SW 1271 (cell line): ENCODE data around the gene USP34.
A peak's percentile ranks its signal among the peaks of the same experiment; 100 is the strongest.
"Not testable (repeated sequence)": the region's sequence is repeated elsewhere in the genome, so short reads cannot be mapped to it uniquely, and the experiment has no call there.

Experiments
- DNase-seq, 2 experiments: peaks; one replicate each; lab custom pipeline; 2025; lab: John Stamatoyannopoulos, UW

The USP34 gene, protein sequence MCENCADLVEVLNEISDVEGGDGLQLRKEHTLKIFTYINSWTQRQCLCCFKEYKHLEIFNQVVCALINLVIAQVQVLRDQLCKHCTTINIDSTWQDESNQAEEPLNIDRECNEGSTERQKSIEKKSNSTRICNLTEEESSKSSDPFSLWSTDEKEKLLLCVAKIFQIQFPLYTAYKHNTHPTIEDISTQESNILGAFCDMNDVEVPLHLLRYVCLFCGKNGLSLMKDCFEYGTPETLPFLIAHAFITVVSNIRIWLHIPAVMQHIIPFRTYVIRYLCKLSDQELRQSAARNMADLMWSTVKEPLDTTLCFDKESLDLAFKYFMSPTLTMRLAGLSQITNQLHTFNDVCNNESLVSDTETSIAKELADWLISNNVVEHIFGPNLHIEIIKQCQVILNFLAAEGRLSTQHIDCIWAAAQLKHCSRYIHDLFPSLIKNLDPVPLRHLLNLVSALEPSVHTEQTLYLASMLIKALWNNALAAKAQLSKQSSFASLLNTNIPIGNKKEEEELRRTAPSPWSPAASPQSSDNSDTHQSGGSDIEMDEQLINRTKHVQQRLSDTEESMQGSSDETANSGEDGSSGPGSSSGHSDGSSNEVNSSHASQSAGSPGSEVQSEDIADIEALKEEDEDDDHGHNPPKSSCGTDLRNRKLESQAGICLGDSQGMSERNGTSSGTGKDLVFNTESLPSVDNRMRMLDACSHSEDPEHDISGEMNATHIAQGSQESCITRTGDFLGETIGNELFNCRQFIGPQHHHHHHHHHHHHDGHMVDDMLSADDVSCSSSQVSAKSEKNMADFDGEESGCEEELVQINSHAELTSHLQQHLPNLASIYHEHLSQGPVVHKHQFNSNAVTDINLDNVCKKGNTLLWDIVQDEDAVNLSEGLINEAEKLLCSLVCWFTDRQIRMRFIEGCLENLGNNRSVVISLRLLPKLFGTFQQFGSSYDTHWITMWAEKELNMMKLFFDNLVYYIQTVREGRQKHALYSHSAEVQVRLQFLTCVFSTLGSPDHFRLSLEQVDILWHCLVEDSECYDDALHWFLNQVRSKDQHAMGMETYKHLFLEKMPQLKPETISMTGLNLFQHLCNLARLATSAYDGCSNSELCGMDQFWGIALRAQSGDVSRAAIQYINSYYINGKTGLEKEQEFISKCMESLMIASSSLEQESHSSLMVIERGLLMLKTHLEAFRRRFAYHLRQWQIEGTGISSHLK (N-terminal part only)

DNA sequence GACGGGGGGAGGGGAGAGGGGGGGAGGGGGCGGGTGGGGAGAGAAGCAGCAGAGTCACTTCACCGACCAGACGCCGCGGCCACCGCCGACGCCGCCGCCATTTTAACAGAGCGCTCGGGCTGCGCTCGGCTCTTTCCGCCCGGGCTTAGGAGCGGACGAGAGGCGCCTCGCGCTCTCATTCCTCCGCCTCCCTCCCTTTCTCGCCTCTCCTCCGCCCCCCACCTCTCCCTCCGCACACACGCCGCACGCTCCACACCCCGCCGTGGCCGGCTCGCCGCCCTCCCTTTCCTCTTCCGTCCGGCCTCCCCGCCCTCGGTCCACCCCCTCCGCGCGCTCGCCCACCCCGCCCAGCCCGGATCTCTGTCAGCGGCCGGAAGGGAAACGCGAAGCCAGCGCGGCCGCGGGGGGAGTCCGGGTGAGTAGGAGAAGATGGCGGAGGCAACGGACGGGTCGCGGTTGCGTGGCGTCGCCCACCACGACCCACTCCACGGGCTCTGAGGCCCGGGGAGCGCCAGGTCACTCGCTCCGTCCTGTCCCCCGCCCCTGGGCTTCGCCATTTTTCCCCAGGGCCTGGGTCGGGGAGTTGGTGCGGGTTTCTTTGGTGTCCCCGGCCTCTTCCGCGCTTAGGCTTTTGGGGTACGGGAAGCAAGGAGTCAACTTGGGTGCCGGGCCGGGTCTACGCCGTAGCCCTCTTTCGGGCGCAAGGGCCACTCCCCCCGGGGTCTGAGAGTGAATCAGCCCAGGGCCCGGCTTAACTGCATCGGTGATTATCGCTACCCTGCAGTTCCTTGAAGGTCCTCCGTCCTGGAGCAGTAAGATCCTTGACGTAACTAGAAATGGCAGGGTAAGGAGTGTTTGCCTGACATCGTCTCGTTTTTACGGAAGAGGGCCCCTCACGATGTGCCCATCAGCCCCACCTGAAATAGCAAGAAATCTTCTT lies at the start of gene USP34:
TSS of gene USP34 (minus strand) at position 123 of the 940 bp plus-strand sequence. CDS start 395 bp downstream, outside the sequence.
- DNase-seq, result peak; percentile 84 to 88

DNA sequence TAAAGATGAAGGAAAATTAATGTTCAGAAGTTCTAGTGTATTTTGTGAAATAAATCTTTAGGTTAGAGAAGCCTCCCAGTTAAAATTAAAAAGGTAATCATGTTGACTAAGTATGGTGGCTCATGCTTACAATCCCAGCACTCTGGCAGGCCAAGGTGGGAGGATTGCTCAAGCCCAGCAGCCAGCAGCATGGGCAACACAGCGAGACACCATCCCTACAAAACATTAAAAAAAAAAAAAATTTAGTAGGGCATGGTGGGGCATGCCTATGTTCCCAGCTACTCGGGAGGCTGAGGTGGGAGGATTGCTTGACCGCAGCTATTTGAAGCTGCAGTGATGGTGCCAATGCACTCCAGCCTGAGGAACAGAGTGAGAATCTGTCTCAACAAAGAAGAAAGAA lies 49.4 kb upstream of the USP34 start:
- DNase-seq, result no peak

DNA sequence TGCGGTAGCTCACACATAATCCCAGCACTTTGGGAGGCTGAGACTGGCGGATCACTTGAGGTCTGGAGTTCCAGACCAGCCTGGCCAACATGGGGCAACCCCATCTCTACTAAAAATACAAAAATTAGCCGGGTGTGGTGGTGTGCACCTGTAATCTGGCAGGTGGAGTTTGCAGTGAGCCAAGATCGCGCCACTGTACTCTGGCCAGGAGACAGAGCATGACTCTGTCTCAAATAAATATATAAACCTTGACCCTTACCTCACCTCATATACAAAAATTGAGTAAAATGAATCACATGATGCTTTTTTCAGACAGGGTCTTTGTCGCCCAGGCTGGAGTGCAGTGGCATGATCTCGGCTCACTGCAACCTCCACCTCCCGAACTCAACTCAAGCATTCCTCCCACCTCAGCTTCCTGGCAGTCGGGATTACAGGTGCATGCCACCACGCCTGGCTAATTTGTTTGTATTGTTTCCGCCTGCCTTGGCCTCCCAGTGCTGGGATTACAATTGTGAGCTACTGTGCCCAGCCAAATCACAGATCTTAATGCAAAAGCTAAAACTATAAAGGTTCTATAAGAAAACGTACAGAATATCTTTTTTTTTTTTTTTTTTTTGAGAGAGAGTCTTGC lies 42.0 kb upstream of the USP34 start:
- no peak for DNase-seq

DNA sequence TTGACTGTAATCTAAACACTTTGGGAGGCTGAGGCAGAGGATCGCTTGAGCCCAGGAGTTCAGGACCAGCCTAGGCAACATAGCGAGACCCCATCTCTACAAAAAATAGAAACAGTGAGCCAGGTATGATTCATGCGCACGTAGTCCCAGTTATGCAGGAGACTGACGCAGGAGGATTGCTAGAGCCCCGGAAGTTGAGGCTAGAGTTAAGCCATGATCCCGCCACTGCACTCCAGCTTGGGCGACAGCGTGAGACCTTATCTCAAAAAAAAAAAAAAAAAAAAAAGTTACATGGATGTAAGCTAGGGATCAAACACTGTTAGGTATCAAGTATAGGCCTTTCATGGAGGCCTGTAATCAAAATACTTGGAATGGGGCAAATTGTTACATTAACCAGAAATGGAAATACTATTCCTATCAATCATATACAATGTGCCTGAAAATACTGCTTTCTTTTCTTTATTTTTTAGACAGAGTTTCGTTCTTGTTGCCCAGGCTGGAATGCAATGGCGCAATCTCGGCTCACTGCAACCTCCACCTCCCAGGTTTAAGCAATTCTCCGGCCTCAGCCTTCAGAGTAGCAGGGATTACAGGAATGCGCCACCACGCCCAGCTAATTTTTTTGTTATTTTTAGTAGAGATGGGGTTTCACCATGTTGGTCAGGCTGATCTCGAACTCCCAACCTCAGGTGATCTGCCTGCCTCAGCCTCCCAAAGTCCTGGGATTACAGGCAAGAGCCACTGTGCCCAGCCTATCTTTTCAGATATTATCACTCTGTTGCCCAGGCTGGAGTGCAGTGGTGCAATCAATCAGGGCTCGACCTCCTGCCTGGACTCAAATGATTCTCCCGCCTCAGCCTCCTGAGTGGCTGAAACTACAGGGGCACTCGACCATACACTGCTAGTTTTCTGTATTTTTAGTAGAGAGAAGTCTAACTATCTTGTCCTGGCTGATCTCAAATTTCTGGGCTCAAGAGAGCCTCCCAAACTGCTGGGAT lies 40.1 kb upstream of the USP34 start:
- DNase-seq, result no peak

DNA sequence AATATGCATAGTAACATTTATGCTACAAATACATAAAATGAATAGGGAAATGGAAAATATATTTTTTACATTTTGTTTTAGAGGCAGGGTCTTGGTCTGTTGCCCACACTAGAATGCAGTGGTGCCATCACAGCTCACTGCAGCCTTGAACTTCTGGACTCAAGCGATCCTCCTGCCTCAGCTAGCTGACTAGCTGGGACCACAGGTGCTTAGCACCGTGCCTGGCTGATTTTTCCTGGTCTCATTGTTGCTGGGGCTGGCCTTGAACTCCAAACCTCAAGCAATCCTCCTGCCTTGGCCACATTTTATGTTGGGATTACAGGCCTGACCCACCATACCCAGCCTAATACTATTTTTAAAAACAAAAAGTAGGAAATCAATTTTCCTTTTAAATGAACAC lies 34.1 kb upstream of the USP34 start:
- DNase-seq, result no peak

DNA sequence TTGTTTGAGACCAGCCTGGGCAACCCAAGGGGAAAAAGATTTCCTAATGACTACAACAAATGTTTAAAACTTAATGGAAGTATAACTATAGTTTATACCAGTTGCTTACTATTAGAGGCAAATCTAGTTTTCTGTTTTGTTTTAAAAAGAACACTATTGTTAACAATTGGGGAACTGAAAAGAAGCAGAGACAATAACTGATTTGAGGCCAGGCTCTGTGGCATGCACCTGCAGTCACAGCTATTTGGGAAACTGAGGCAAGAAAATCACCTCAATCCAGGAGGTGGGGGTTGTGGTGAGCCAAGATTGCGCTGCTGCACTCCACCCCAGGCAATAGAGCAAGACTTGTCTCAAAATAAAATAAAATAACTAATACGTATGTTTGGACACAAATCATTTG lies 28.2 kb upstream of the USP34 start:
- DNase-seq, result no peak

DNA sequence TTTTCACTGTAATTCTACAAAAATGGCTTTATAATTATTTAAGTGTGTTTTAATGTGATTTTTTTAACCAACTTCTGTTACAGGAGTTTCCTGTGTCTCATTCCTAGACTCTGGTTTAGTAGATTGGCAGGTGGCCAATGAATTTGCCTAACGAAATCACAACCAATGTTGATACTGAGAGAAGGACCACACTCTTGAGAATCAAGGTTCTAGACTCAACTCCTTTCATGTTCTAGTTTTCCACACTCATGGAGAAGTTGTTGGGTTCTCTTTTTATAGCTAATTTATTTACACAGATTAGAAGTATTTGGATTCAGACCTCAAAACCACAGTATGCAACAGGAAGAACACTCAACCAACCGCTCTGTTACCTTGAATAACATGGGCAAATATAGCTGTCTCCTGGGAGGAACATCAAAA lies 22.6 kb upstream of the USP34 start:
- no peak for DNase-seq

DNA sequence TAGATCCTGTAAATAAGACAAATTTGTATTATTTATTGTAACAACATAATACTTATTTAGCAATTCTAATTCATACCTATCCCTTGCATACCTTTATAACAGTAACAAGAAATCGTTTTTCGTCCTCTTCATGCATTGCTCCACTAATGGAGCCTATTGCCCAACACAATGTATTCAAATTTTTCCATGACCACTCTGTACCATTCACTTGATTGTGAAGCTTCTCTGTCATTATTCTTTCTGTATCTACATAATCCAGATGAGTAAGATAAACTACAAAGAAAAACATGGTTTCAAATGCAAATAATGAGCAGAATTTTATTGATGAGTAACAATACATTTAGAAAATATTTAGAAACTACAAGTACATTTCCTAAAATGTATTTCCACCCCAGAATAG lies 21.6 kb upstream of the USP34 start:
- no peak for DNase-seq

DNA sequence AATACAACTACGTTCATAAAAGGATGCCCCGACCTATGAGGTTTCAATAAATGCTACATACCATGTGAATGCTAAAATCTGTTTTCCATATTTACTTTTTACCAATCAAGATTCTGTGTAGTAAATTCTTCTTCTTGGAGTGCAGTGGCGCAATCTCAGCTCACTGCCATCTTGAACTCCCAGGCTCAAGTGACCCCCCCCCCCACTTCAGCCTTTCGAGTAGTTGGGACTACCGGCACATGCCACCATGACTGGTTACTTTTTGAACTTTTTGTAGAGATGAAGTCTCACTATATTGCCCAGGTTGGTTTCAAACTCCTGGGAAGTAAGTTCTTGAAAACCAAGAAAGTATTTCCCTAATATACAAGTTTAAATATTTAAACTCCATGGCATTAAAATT lies 14.4 kb upstream of the USP34 start:
- DNase-seq, result no peak

DNA sequence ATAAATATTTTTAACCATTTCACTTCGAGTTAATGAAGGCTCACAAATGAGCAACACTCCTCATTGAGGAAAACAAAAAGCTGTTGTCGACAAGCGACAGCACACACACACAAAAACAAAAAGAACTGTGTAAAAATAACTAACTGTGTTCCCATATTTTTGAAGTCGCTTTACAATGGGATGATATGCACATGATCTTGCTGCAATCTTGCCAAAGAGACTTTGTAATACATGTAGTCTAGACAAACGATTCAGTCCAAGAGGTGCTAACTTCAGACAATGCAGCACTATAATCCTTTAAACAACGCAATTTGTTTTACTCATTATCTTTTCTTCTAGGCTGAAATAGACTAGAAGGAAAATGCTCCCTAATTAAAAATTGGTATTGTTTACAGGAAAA lies 7.2 kb upstream of the USP34 start:
- no peak for DNase-seq

DNA sequence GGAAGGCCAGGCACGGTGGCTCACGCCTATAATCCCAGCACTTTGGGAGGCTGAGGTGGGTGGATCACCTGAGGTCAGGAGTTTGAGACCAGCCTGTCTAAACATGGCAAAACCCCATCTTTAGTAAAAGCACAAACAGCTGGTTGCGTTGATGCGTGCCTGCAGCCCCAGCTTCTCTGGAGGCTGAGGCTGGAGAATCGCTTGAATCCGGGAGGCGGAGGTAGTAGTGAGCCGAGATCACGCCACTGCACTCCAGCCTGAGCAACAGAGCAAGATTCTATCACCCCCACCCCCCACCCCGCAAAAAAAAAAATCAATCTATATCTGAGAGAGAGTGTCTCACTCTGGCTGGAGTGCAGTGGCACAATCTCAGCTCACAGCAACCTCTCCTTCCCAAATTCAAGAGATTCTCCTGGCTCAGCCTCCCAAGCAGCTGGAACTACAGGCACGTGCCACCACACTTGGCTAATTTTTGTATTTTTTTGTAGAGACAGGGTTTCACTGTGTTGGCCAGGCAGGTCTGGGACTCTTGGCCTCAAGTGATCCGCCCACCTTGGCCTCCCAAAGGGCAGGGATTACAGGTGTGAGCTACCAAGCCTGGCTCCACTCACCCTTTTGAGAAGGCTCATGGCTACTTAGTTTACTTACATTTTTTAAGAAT lies 6.2 kb upstream of the USP34 start:
- DNase-seq, result not testable (repeated sequence)

DNA sequence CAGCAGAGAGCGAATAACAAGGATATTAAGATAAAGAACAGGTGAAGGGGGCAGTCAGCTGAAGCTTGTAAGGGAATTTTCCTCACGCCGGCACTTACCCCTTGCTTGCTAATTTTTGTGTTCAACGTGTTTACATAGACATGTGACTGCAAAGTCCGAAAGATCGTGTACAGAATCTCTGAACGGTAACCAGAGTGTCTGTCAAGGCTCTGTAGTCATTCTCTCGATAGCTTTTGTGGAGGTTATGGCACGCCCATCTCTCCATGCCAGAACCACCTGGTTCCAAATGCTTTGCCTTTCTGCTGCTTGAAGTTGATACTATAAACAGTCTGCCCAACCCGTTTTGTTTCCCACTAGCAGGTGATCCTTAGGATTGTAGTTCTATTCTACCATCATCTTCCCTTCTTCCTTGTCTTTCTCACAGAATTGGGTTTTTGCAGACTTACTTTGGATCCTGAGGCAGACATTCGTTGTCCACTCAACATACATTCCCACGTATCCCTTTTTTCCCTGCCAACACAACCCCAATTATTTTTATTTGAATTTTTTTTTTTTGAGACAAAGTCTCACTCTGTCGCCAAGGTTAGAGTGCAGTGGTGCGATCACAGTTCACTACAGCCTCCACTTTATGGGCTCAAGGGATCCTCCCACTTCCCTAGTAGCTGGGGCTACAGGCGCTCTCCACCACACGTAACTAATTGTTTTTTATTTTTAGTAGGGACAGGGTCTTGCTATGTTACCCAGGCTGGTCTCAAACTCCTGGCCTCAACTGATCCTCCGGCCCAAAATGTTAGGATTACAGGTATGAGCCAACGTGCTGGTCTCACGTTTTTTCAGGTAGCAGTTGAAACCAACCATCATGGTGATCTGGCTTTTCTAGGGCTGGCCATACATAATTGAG lies 1.3 kb upstream of the USP34 start:
- peak in 1 of 2 experiments; percentile 55 for DNase-seq

DNA sequence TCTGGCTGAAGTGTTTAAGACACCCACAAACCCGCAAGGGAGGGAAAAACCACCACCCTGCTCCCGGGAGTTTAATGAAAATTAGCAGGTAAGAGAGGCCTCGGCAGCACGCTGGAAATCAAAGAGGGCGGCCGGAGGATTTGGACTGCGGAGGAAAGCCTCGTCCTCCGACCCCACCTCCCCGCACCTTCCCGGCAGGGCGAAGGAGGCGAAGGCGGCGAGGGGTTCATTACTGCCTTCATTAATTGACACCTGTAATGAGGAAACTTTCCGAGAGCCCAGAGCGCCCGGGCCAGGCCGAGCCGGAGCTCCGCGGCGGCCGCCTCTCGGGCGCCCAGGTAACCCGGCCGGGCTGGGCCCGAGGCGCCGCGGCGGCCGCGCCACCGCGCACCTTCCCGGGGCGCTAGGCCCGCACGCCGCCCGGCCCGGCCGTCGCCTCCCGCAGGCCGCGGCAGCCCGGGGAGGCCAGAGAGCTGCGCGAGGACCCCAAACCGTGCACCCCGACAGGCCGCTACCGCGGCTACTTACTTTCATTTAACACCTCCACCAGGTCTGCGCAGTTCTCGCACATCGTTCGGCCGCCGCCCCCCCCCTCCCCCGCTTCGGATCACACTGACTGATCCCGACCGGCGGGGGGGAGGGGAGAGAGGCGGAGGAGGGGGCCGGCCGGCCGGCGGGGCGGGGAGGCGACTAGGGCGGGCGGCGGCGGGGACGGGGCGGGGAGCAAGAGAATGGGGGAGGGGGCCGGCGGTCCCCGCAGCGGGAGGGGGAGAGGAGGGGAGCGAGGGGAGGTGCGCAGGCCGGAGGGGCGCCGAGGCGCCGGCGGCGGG lies 550 bp downstream of the USP34 start:
- DNase-seq, result peak; percentile 50 to 85

DNA sequence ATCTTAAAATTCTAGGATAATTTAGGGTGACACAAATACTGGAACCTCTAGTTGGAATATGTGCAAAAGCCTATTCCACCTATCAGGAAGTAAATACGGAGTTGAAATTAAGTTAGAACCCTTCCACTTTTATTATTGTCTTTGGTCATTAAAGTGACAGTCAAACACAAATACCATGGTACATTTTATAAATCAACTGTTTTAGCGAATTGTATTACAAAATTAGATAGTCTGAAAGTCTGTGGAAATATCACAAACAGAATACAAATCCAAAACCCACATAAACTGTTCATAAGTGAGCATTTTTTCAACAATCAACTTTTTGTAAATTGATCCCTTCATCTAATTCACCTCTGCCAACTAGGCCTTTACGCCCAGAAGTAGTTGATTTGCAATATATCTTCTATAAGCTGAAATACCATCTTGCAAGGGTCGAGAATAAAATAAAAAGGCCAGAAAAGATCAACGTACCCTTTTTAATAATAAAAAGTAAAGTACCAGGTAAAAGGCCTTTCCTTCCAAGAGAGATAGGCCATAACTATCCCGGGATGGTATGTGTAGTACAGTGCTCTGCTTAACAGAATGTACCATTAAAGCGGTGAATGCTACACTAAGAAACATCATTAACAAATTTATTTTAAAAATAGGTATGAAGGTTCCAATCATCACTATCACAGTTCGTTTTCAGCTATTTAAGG lies 1.3 kb downstream of the USP34 start:
- peak in 1 of 2 experiments; percentile 26 for DNase-seq

DNA sequence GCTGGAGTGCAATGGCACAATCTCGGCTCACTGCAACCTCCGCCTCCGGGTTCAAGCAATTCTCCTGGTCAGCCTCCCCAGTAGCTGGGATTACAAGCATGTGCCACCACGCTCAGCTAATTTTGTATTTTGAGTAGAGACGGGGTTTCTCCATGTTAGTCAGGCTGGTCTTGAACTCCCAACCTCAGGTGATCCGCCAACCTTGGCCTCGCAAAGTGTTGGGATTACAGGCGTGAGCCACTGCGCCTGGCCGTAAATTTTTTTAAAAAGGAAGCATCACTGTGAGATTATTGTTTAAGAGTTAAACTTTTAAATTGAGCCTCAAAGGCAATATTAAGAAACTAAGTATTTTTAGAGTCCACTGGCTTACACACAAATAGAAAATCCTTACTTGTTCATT lies 2.7 kb downstream of the USP34 start:
- DNase-seq, result not testable (repeated sequence)

DNA sequence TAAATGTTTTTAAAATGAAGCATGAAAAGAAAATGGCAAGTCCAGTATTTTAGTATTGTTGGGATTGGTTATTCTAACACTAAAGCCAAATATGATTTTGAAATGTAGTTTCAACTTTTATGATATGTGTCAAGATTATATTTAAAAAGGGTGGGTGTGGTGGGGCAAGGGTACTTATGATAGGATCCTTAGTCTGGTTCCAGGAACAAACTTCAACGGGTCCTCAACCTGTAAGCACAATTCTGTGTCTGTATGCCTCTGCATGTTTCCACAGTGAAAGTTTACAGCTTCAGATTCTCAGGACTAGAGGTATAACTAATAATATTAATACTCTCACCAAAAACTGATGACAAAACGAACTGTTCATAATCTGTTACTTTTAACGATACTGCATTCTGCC lies 5.8 kb downstream of the USP34 start:
- no peak for DNase-seq
